PFSK-1 (cell line): ENCODE data around the gene RPA3.

Experiments used
- POLR2AphosphoS5 ChIP-seq: IDR thresholded peaks from 2 replicates; pipeline ENCODE4 v1.6.1; 2012; ENCODE audit warnings: low read depth, mild to moderate bottlenecking, control low read depth, low read length, moderate library complexity
- REST ChIP-seq, 2 experiments: IDR thresholded peaks; 2 replicates each; pipeline versions ENCODE4 v1.6.1 to v1.8.0; 2011 to 2012; ENCODE audit warnings: low read depth in 2 of 2, low read length in 2 of 2, control low read depth in 1 of 2, inconsistent platforms in 1 of 2, mild to moderate bottlenecking in 1 of 2, moderate library complexity in 1 of 2; ENCODE audit not compliant: insufficient read depth in 1 of 2
- SIN3A ChIP-seq: IDR thresholded peaks from 2 replicates; pipeline ENCODE4 v1.6.1; 2012; ENCODE audit warnings: mild to moderate bottlenecking, low read length, moderate library complexity, borderline replicate concordance; ENCODE audit not compliant: insufficient read depth
- TAF1 ChIP-seq: IDR thresholded peaks from 2 replicates; pipeline ENCODE4 v1.6.1; 2012; ENCODE audit warnings: low read length, control low read depth, borderline replicate concordance; ENCODE audit not compliant: insufficient read depth

GRCh38 chr7:7668706-7669105, 49.7 kb downstream of the RPA3 start:
- TF ChIP-seq REST (IDR thresholded peaks at IDR 0.05; ENCODE audit: insufficient read depth in 1 of 2, low read depth in 2 of 2, low read length in 2 of 2): no peak
- TF ChIP-seq POLR2AphosphoS5: no peak
- TF ChIP-seq TAF1: no peak
- TF ChIP-seq SIN3A: no peak
